Left lung (tissue), 10 donors: ENCODE measurements around the gene ADRA1B. TPM values are rescaled to one million over a fixed set of nuclear protein-coding genes. Genes with fewer than 3 reads are reported as not detected.
A peak's percentile ranks its signal among the peaks of the same experiment; 100 is the strongest.

Experiments
- ATAC-seq: fragments of 200-7000 bp; cut with Tn5 transposase; one replicate; pipeline ENCODE4 v1.9.1; 2020; ENCODE audit warnings: moderate library complexity
- DNase-seq, 4 donors: peaks; one replicate each; pipeline ENCODE4 v3.0.0-alpha.2; 2013 to 2020
- H3K27ac ChIP-seq, 2 donors: fragments of 200-600 bp; sonication (generic) in 1 of 2; one replicate each; pipeline versions ENCODE4 v1.5.0 to v1.8.0; 2020 to 2021
- H3K27me3 ChIP-seq, 2 donors: fragments of 200-600 bp; sonication (generic) in 1 of 2; one replicate each; pipeline versions ENCODE4 v1.5.0 to v1.8.0; 2020 to 2021
- H3K36me3 ChIP-seq, 2 donors: fragments of 200-600 bp; sonication (generic) in 1 of 2; one replicate each; pipeline versions ENCODE4 v1.5.0 to v1.8.0; 2020 to 2021
- H3K4me1 ChIP-seq, 2 donors: fragments of 200-600 bp; one replicate each; pipeline ENCODE4 v1.8.0; 2021
- H3K4me3 ChIP-seq, 2 donors: fragments of 200-600 bp; sonication (generic) in 1 of 2; one replicate each; pipeline versions ENCODE4 v1.5.0 to v1.8.0; 2020 to 2021; ENCODE audit warnings: mild to moderate bottlenecking in 1 of 2
- H3K9me3 ChIP-seq, 2 donors: fragments of 200-600 bp; sonication (generic) in 1 of 2; one replicate each; pipeline versions ENCODE4 v1.5.0 to v1.8.0; 2020 to 2021
- intact Hi-C, 2 donors: fragments of 100-400 bp; cut with DNase I; formaldehyde crosslinking; loops; one replicate each; pipeline versions ENCODE4 v1.11.2 to v1.14.2; 2022
- polyA plus RNA-seq, 6 donors: library from polyadenylated mRNA; unstranded; fragments of 120-200 nt; gene quantifications; one replicate each; pipeline ENCODE4 v1.2.1, GENCODE V29; 2013; ENCODE audit not compliant: insufficient read length in 6 of 6
- total RNA-seq, 2 donors: library from RNA; stranded (reverse); fragmentation: NEBNext Ultra II Directional; extraction: Animal tissue kit (Norgen Biotek cat#: 25700); gene quantifications; one replicate each; pipeline ENCODE4 v1.2.1, GENCODE V29; 2021
- TF ChIP-seq, protein P1 (sequence below), 2 donors: fragments of 200-600 bp; sonication (generic) in 1 of 2; IDR thresholded peaks; one replicate each; pipeline versions ENCODE4 v1.5.0 to v1.8.0; 2021; ENCODE audit warnings: antibody characterized with exemption in 2 of 2
- donor health status: DM: no; HTN: yes; CAD: no.
- donor health status: DM: no; HTN: no; CAD: no.

ADRA1B gene
- total and polyA plus RNA-seq, 8 donors, result 0.51 to 2.5 (median 0.93) TPM

DNA sequence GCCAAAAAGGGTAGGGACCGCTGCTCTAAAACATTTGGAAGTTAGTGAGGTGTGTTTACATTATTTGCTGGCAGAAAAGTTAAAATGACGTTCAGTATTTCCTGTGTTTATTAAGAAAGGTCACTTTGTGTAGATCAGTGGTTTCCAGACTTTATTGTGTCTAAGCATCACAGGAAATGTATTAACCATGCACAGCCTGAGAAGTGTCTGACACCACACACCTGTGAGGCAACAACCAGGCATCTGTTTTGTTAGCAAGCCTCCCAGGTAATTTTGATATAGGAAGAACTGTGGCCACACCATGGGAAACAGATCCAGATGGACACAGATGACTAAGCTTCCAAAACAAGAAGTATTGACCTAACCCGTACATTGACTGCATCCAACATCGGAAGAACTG, 104.7 kb downstream of the ADRA1B start:
- no peaks in the 10 kb centered on the region for H3K9me3 ChIP-seq
- intact Hi-C loops, result loop anchor here in 1 of 2 donors (5.0 kb wide), 1 partner anchor 321 kb away; no protein-coding TSS in a partner anchor
- H3K4me1 ChIP-seq, result peaks cover 0 to 47% of the 10 kb centered on the region in 2 donors
- peaks cover 0 to 38% of the 10 kb centered on the region in 2 donors for H3K36me3 ChIP-seq
- no peak for ATAC-seq
- H3K27ac ChIP-seq, result peak overlapping the region in 1 of 2 donors; percentile 13
- peak in 1 of 4 donors; percentile 57 for DNase-seq
- H3K27me3 ChIP-seq, result no peaks in the 10 kb centered on the region
- TF ChIP-seq, protein P1, sequence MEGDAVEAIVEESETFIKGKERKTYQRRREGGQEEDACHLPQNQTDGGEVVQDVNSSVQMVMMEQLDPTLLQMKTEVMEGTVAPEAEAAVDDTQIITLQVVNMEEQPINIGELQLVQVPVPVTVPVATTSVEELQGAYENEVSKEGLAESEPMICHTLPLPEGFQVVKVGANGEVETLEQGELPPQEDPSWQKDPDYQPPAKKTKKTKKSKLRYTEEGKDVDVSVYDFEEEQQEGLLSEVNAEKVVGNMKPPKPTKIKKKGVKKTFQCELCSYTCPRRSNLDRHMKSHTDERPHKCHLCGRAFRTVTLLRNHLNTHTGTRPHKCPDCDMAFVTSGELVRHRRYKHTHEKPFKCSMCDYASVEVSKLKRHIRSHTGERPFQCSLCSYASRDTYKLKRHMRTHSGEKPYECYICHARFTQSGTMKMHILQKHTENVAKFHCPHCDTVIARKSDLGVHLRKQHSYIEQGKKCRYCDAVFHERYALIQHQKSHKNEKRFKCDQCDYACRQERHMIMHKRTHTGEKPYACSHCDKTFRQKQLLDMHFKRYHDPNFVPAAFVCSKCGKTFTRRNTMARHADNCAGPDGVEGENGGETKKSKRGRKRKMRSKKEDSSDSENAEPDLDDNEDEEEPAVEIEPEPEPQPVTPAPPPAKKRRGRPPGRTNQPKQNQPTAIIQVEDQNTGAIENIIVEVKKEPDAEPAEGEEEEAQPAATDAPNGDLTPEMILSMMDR (IDR thresholded peaks at IDR 0.05), result no peak
- no peak overlapping the region for H3K4me3 ChIP-seq

GRCh38 chr5:160021831-160022446, 105.7 kb downstream of the ADRA1B start:
- Histone ChIP-seq H3K4me3 (no peak overlapping the region), H3K27me3 (no peaks in the 10 kb centered on the region), H3K36me3 (peaks cover 0 to 29% of the 10 kb centered on the region in 2 donors), H3K27ac (peak overlapping the region in 1 of 2 donors; percentile 13), H3K4me1 (peaks cover 0 to 47% of the 10 kb centered on the region in 2 donors), H3K9me3 (no peaks in the 10 kb centered on the region)
- DNase-seq (peak in 2 of 4 donors; percentile 71 to 81), ATAC-seq (peak; percentile 93)
- TF ChIP-seq, protein P1 (IDR thresholded peaks at IDR 0.05), result peak; percentile 67 to 79
- intact Hi-C loops, result loop anchor here in 1 of 2 donors (5.0 kb wide), 1 partner anchor 320 kb away; no protein-coding TSS in a partner anchor

Other genes with a start within 250 kb of the ADRA1B start
- 10 to 100 TPM; 43.1 to 51.8 TPM for gene TTC1, start 92.7 kb downstream of the ADRA1B start, total RNA-seq
- gene TTC1, start 92.7 kb downstream of the ADRA1B start, polyA plus RNA-seq, result 10 to 100 TPM; 51.6 to 58.5 (median 55.0) TPM
- gene PWWP2A, start 203.0 kb downstream of the ADRA1B start, total RNA-seq, result 10 to 100 TPM; 24.6 to 25.2 TPM
- 10 to 100 TPM; 33.8 to 37.2 (median 35.5) TPM for gene PWWP2A, start 203.0 kb downstream of the ADRA1B start, polyA plus RNA-seq